GM23248 (cell line): Measurements from ENCODE around the gene RBM22. TPM values are rescaled to one million over a fixed set of nuclear protein-coding genes. Genes with fewer than 3 reads are reported as not detected.

ENCODE experiments used
- DNase-seq: peaks from one replicate; pipeline ENCODE4 v3.0.0-alpha.2; 2015
- H2AFZ ChIP-seq: fragments of 200-600 bp; sonication (generic); 2 replicates; pipeline ENCODE4 v1.6.1; 2016; ENCODE audit warnings: antibody characterized with exemption
- H3F3A ChIP-seq: fragments of 200-600 bp; sonication (generic); 2 replicates; pipeline ENCODE4 v1.6.1; 2016; ENCODE audit warnings: mild to moderate bottlenecking, antibody characterized with exemption, mixed run types; ENCODE audit not compliant: insufficient read depth
- H3K27ac ChIP-seq: fragments of 200-600 bp; sonication (generic); 2 replicates; pipeline ENCODE4 v1.5.1; 2016; ENCODE audit warnings: mild to moderate bottlenecking
- H3K27me3 ChIP-seq: fragments of 200-600 bp; sonication (generic); replicated peaks from 2 replicates; pipeline ENCODE4 v1.6.1; 2016; ENCODE audit warnings: mild to moderate bottlenecking; ENCODE audit not compliant: insufficient read depth
- H3K36me3 ChIP-seq: fragments of 200-600 bp; sonication (generic); 2 replicates; pipeline ENCODE4 v1.6.1; 2016; ENCODE audit warnings: low read depth, mild to moderate bottlenecking
- H3K4me1 ChIP-seq: fragments of 200-600 bp; sonication (generic); 2 replicates; pipeline ENCODE4 v1.6.1; 2016; ENCODE audit warnings: mild to moderate bottlenecking; ENCODE audit not compliant: insufficient read depth
- H3K4me2 ChIP-seq: fragments of 200-600 bp; sonication (generic); one replicate; pipeline ENCODE4 v1.6.1; 2016; ENCODE audit warnings: mild to moderate bottlenecking; ENCODE audit not compliant: unreplicated experiment
- H3K4me3 ChIP-seq: fragments of 200-600 bp; sonication (generic); 2 replicates; pipeline ENCODE4 v1.5.1; 2016; ENCODE audit warnings: mild to moderate bottlenecking
- H3K79me2 ChIP-seq: fragments of 200-600 bp; sonication (generic); 2 replicates; pipeline ENCODE4 v1.6.1; 2016; ENCODE audit warnings: mild to moderate bottlenecking; ENCODE audit not compliant: insufficient read depth
- H3K9ac ChIP-seq: fragments of 200-600 bp; sonication (generic); 2 replicates; pipeline ENCODE4 v1.6.1; 2016; ENCODE audit warnings: mild to moderate bottlenecking
- H3K9me2 ChIP-seq: fragments of 200-600 bp; sonication (generic); 2 replicates; pipeline ENCODE4 v1.6.1; 2016; ENCODE audit warnings: mixed run types, mild to moderate bottlenecking, moderate library complexity; ENCODE audit not compliant: insufficient read depth
- H3K9me3 ChIP-seq: fragments of 200-600 bp; sonication (generic); one replicate; pipeline ENCODE4 v1.6.1; 2017; ENCODE audit warnings: low read depth
- H4K20me1 ChIP-seq: fragments of 200-600 bp; sonication (generic); 2 replicates; pipeline ENCODE4 v1.6.0; 2016; ENCODE audit not compliant: insufficient read depth
- EZH2 ChIP-seq: fragments of 200-600 bp; sonication (generic); IDR thresholded peaks from 2 replicates; pipeline ENCODE4 v1.6.1; 2018; ENCODE audit warnings: antibody characterized with exemption, mild to moderate bottlenecking; ENCODE audit not compliant: insufficient read depth, poor library complexity, severe bottlenecking
- EZH2phosphoT487 ChIP-seq: fragments of 200-600 bp; sonication (generic); IDR thresholded peaks from 2 replicates; pipeline ENCODE4 v1.6.1; 2018; ENCODE audit warnings: antibody characterized with exemption, moderate library complexity, mild to moderate bottlenecking, low read depth; ENCODE audit not compliant: insufficient read depth
- WGBS, 2 experiments: methylation state at CpG; one replicate each; pipeline ENCODE4 v1.1.6; 2015 to 2017; ENCODE audit warnings: low lambda C conversion rate in 2 of 2, low coverage in 1 of 2; ENCODE audit errors: missing lambda C conversion rate in 2 of 2; 5-methylcytosine and 5-hydroxymethylcytosine counted together
- in situ Hi-C: fragments of 300-500 bp; cut with MboI; formaldehyde crosslinking; loops from 2 replicates; pipeline ENCODE4 v1.15.0; 2020
- polyA plus RNA-seq: library from polyadenylated mRNA; unstranded; fragments of >200 nt; fragmentation: Nextera tagmentation; extraction: Ambion mirVana; gene quantifications from 2 replicates; pipeline ENCODE4 v1.2.1, GENCODE V29; 2016
- total RNA-seq: library from RNA; depleted of rRNA; stranded (reverse); fragments of >200 nt; shearing (Covaris generic); gene quantifications from 2 replicates; pipeline ENCODE4 v1.2.3, GENCODE V29; 2014

The RBM22 gene
- total and polyA plus RNA-seq, 2 experiments from 2014 or later = 24.6 to 35.5 TPM

DNA sequence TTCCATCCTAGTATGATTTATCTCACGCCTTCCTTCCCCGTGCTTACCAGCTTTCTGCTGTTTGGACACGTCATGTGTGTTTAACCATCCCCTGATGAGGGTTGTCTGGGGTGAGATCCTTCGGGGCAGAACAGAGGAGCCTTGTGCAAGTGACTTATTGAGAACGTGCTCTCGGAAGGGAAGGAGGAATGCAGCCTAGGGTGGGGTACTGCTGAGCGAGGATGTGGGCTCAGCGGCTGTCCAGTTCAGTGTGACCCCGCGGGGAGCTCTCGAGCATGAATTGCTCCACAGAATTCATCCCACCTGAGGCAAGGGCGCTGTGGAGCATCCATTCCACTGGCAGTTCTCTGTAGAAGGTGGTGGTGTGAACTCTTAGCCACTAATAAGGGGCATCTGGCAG lies 35.8 kb downstream of the RBM22 start:
- in situ Hi-C loops = no loop called here
- H3K4me3 ChIP-seq = no peak overlapping the region
- H3K36me3 ChIP-seq = no peaks in the 10 kb centered on the region
- no peak overlapping the region for H3K9ac ChIP-seq
- 68% methylated on average over 12 of the region's 12 CpGs for WGBS, 2 experiments
- no peak for DNase-seq
- TF ChIP-seq EZH2phosphoT487 = no peak
- no peak for TF ChIP-seq EZH2
- no peaks in the 10 kb centered on the region for H3K9me2 ChIP-seq
- no peak overlapping the region for H3K27ac ChIP-seq
- no peaks in the 10 kb centered on the region for H3K27me3 ChIP-seq
- no peaks in the 10 kb centered on the region for H4K20me1 ChIP-seq
- no peaks in the 10 kb centered on the region for H3K9me3 ChIP-seq
- H3K79me2 ChIP-seq = no peaks in the 10 kb centered on the region
- no peak overlapping the region for H3K4me2 ChIP-seq
- H3K4me1 ChIP-seq = no peaks in the 10 kb centered on the region
- H3F3A ChIP-seq = no peaks in the 10 kb centered on the region
- H2AFZ ChIP-seq = no peak overlapping the region

DNA sequence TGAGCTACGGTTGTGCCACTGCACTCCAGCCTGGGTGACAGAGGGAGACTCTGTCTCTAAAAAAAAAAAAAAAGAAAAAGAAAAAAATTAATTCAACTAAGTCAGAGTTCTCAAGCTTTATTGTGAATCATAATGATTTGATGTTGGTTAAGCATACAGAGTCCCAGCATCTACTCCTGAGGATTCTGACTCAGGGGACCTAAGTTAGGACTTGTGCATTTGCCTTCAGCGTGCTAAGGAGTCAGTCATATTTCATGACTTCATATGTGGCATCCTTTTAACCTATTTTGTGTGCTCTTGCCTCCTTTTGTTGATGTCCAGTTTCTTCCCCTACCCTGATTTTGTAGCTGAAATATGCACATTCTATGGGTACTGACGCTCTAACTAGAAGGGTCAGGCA lies 36.9 kb downstream of the RBM22 start:
- peak; percentile 24 for DNase-seq
- Histone ChIP-seq H3K9ac (no peak overlapping the region), H4K20me1 (no peaks in the 10 kb centered on the region), H3K36me3 (no peaks in the 10 kb centered on the region), H3K27me3 (no peaks in the 10 kb centered on the region), H3F3A (no peaks in the 10 kb centered on the region), H3K9me3 (no peaks in the 10 kb centered on the region), H2AFZ (no peak overlapping the region), H3K4me1 (no peaks in the 10 kb centered on the region), H3K4me3 (no peak overlapping the region), H3K4me2 (no peak overlapping the region), H3K9me2 (no peaks in the 10 kb centered on the region), H3K79me2 (no peaks in the 10 kb centered on the region), H3K27ac (no peak overlapping the region)
- in situ Hi-C loops = no loop called here
- 82 to 90% methylated on average over 3 of the region's 3 CpGs for WGBS, 2 experiments
- TF ChIP-seq EZH2 (no peak), EZH2phosphoT487 (no peak)

DNA sequence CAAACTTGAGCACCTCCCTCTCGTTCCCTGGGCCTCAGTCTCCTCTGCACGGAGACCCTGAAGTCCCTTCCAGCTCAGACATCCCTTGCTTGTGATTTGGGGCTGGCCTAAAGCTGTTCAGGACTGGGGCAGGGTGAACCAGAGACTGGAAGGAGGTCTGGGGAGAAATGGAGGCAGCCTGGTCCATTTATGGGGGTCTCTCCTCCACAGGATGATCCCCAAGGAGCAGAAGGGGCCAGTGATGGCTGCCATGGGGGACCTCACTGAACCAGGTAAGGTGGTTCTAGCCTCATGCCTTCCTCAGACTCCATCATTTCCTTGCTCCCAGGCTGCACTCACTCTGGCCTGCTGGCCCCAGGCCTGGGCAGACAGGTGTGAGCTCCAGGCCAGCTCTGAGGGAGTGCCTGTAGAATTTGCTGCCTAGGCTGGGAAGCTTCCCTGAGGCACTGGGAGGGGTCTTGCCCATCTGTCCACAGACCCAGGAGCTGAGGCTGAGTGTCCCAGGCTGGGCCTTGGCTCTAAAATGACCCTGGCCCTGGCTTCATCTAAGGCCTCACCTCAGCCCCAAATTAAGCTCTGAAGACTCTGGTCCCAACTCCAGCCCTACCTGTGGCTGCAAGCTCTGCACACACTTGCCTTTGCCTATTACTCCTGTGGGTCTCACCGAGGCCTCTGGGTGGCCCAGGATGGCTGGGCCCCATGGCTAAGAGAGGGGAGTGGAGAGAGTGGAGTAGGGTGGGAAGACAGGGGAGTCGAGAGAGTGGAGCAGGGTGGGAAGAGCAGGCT lies 37.9 kb downstream of the RBM22 start:
- Histone ChIP-seq H3K79me2 (no peaks in the 10 kb centered on the region), H4K20me1 (no peaks in the 10 kb centered on the region), H3K9ac (no peak overlapping the region), H3K9me2 (no peaks in the 10 kb centered on the region), H3K4me3 (no peak overlapping the region), H3K27ac (no peak overlapping the region), H3K4me1 (no peaks in the 10 kb centered on the region), H3K36me3 (no peaks in the 10 kb centered on the region), H3K4me2 (no peak overlapping the region), H3K27me3 (no peaks in the 10 kb centered on the region), H2AFZ (no peak overlapping the region), H3K9me3 (no peaks in the 10 kb centered on the region), H3F3A (no peaks in the 10 kb centered on the region)
- in situ Hi-C loops = no loop called here
- TF ChIP-seq EZH2 (no peak), EZH2phosphoT487 (no peak)
- DNase-seq = no peak
- WGBS, 2 experiments = 75 to 83% methylated on average over 4 of the region's 4 CpGs

DNA sequence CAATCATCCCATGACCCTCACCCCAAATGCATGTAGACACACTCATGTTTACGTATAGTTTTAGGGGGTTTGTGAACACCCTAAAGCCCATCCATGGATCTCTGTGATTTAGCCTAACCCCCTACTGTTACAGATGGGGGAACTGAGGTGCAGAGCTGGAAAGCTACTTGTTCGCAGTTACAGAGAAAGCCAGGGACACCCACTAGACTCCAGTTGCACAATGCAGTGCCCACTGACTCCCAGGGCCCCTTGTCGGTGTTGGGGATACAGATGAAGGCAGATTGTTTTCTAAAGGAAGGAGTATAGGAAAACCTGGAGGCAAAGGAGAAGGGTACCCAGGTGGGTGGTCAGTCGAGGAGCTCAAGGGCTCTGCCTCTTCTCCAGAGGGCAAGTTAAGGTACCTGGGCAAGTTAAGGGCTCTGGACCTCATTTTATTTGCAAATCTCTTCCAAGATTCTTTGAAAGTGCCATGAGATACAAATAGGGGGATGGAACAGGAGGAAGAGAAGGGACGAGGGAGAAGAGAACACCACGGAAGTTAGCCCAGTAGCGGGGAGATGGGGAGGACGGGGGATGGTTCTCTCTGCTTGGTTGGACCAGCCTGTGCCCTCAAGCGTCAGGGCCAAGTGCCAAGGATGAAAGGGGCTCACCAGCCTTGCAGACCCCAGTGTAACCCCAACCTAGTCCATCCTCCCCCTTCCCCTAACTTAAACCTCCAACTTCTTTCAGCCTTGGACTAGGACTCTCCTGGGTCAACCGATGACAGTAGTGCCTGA lies 38.9 kb downstream of the RBM22 start:
- no peaks in the 10 kb centered on the region for H3K79me2 ChIP-seq
- no peaks in the 10 kb centered on the region for H4K20me1 ChIP-seq
- no peak overlapping the region for H3K4me2 ChIP-seq
- no peak overlapping the region for H3K4me3 ChIP-seq
- H3K27me3 ChIP-seq = no peaks in the 10 kb centered on the region
- H3K27ac ChIP-seq = no peak overlapping the region
- H2AFZ ChIP-seq = no peak overlapping the region
- H3K9me3 ChIP-seq = no peaks in the 10 kb centered on the region
- H3F3A ChIP-seq = 0 out of 2 replicates have a peak, but pooled peaks cover 5% of the 10 kb centered on the region
- no peaks in the 10 kb centered on the region for H3K36me3 ChIP-seq
- in situ Hi-C loops = no loop called here
- H3K9me2 ChIP-seq = no peaks in the 10 kb centered on the region
- no peak for TF ChIP-seq EZH2
- no peak for TF ChIP-seq EZH2phosphoT487
- H3K4me1 ChIP-seq = no peaks in the 10 kb centered on the region
- no peak for DNase-seq
- 74 to 81% methylated on average over 10 of the region's 10 CpGs for WGBS, 2 experiments
- H3K9ac ChIP-seq = no peak overlapping the region
